Ovary (tissue), 9 donors: ENCODE measurements around the gene FAM53A. TPM values are rescaled to one million over a fixed set of nuclear protein-coding genes. Genes with fewer than 3 reads are reported as not detected.
"Not testable (repeated sequence)": the region's sequence is repeated elsewhere in the genome, so short reads cannot be mapped to it uniquely, and the experiment has no call there.

Experiments
- DNase-seq, 5 donors: peaks; one replicate each; pipeline ENCODE4 v3.0.0-alpha.2; 2019 to 2020
- H3K27ac ChIP-seq, 2 donors: fragments of 200-600 bp; one replicate each; pipeline versions ENCODE4 v1.5.1 to v1.8.0; 2019 to 2022
- H3K27me3 ChIP-seq: fragments of 200-600 bp; one replicate; pipeline ENCODE4 v1.8.0; 2022
- H3K36me3 ChIP-seq: fragments of 200-600 bp; sonication (generic); one replicate; pipeline ENCODE4 v1.5.1; 2019
- H3K4me1 ChIP-seq: one replicate; pipeline ENCODE4 v1.8.1; 2013; ENCODE audit warnings: mild to moderate bottlenecking, moderate library complexity; ENCODE audit not compliant: insufficient read depth
- H3K4me3 ChIP-seq: fragments of 200-600 bp; sonication (generic); one replicate; pipeline ENCODE4 v1.5.1; 2017
- H3K9me3 ChIP-seq, 2 donors: fragments of 200-600 bp in 1 of 2; sonication (generic) in 1 of 2; one replicate each; pipeline versions ENCODE4 v1.5.1 to v1.8.1; 2013 to 2019; ENCODE audit warnings: mild to moderate bottlenecking in 1 of 2, moderate library complexity in 1 of 2
- EP300 ChIP-seq: sonication (generic); formaldehyde crosslinking; IDR thresholded peaks from one replicate; pipeline ENCODE4 v1.6.1; 2017; ENCODE audit warnings: antibody characterized with exemption
- POLR2A ChIP-seq: fragments of 450-650 bp; IDR thresholded peaks from one replicate; pipeline ENCODE4 v1.6.1; 2017; ENCODE audit warnings: antibody characterized with exemption, mild to moderate bottlenecking, moderate library complexity
- WGBS, 3 donors: extraction: QIAGEN DNeasy Blood & Tissue Kit in 1 of 3; methylation state at CpG; one replicate each; pipeline versions ENCODE4 v1.1.5 to v1.1.7; 2013 to 2017; 5-methylcytosine and 5-hydroxymethylcytosine counted together
- intact Hi-C, 4 donors: fragments of 100-400 bp; cut with DNase I; formaldehyde crosslinking; loops; one replicate each; pipeline versions ENCODE4 v1.11.0 to v1.15.1; 2022 to 2023
- polyA plus RNA-seq, 2 donors: library from polyadenylated mRNA; stranded (reverse); fragments of 200-250 nt in 1 of 2; fragments of 350-450 nt in 1 of 2; fragmentation: Illumina TruSeq in 1 of 2; extraction: RNeasy Lipid Tissue Mini Kit (QIAGEN cat#74804) in 1 of 2; gene quantifications; one replicate each; pipeline ENCODE4 v1.2.3, GENCODE V29; 2013 to 2014
- total RNA-seq, 7 donors: library from RNA; depleted of rRNA in 2 of 7; stranded (reverse); fragments of >200 nt in 2 of 7; fragmentation: NEBNext Ultra II Directional in 3 of 7; extraction: Animal tissue kit (Norgen Biotek cat#: 25700) in 3 of 7; gene quantifications; one replicate each; pipeline versions ENCODE4 v1.1.0 to v1.2.4, GENCODE V29; 2016 to 2023
- TF ChIP-seq, protein P1 (sequence below), 3 donors: fragments of 450-650 bp in 2 of 3; fragments of 200-600 bp in 1 of 3; IDR thresholded peaks; one replicate each; pipeline versions ENCODE4 v1.5.1 to v1.8.0; 2016 to 2022; ENCODE audit warnings: antibody characterized with exemption in 3 of 3, mild to moderate bottlenecking in 1 of 3
- donor health status: DM: no; HTN: no; CAD: no; lungs with moderate emphysema.
- donor health status: DM: no; HTN: no; CAD: no.
- donor health status: Bipolar disorder and iron deficiency.
- donor health status: DM: yes; HTN: yes; CAD: no.
- donor health status: DM: no; HTN: no; CAD: no.
- donor health status: DM: yes; HTN: yes; CAD: no.

Gene FAM53A
- total and polyA plus RNA-seq, 9 donors = 0.32 to 5.1 (median 2.4) TPM

DNA sequence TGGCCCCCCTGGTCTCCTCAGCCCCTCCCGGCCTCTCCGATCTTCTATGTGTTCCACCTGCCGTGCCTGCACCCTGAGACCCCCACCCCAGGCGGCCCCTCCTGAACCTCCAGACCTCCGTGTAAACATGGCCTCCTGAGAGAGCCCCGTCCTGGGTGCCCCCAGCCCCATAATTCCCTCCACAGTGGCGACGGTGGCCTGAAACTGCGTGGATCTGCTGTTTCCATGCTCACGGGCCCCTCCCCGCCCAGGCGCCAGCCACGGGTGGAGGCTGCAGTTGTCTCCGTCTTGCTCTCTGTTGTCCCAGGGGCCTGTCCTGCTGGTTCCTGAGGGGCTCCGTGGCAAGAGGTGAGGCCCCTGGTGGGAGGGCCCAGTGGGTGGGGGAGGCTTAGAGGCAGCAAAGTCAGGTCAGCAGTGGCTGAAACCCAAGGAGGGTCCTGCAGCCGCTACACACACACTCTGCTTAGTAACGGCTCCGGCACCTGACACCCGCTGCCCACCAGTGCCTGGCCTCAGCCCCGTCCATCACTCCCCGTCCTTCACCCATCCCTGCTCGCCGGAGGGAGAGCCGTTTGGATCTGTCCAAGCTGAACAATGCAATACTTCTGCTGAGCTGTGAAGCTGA, 75.8 kb downstream of the FAM53A start:
- H3K4me3 ChIP-seq = no peak overlapping the region
- TF ChIP-seq, protein P1, sequence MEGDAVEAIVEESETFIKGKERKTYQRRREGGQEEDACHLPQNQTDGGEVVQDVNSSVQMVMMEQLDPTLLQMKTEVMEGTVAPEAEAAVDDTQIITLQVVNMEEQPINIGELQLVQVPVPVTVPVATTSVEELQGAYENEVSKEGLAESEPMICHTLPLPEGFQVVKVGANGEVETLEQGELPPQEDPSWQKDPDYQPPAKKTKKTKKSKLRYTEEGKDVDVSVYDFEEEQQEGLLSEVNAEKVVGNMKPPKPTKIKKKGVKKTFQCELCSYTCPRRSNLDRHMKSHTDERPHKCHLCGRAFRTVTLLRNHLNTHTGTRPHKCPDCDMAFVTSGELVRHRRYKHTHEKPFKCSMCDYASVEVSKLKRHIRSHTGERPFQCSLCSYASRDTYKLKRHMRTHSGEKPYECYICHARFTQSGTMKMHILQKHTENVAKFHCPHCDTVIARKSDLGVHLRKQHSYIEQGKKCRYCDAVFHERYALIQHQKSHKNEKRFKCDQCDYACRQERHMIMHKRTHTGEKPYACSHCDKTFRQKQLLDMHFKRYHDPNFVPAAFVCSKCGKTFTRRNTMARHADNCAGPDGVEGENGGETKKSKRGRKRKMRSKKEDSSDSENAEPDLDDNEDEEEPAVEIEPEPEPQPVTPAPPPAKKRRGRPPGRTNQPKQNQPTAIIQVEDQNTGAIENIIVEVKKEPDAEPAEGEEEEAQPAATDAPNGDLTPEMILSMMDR (IDR thresholded peaks at IDR 0.05) = no peak
- TF ChIP-seq EP300 (no peak), POLR2A (no peak)
- intact Hi-C loops = no loop called here
- no peak for DNase-seq
- H3K36me3 ChIP-seq = no peaks in the 10 kb centered on the region
- H3K9me3 ChIP-seq = no peaks in the 10 kb centered on the region
- no peaks in the 10 kb centered on the region for H3K27me3 ChIP-seq
- no peak overlapping the region for H3K27ac ChIP-seq
- 66 to 71% (median 70%) methylated on average over 23 to 24 of the region's 24 CpGs for WGBS, 3 donors
- H3K4me1 ChIP-seq = peaks cover 2% of the 10 kb centered on the region

DNA sequence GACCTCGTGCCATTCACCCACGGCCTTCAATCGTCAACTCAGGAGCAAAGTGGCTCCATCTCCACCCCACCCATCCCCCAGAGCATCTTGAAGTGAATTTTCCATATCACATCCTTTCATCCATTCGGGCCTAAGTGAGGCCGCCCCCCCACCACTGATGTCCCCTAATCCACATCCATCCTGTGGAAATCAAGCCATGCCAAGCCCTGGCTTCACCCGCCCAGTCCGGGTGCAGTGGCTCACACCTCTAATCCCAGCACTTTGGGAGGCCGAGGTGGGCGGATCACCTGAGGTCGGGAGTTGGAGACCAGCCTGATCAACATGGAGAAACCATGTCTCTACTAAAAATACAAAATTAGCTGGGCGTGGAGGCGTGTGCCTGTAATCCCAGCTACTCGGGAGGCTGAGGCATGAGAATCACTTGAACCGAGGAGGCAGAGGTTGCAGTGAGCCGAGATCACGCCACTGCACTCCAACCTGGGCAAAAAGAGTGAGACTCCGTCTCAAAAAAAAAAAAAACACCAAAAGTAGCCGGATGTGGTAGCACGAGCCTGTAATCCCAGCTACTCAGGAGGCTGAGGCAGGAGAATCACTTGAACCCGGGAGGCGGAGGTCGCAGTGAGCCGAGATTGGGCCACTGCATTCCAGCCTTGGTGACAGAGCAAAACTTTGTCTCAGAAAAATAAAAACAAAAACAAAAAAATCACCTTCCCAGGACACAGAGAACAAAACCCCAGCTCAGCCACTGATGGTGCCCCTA, 76.5 kb downstream of the FAM53A start:
- DNase-seq, H3K27ac ChIP-seq, intact Hi-C loops, H3K9me3 ChIP-seq, H3K4me3 ChIP-seq, H3K27me3 ChIP-seq, H3K36me3 ChIP-seq, H3K4me1 ChIP-seq: not testable (repeated sequence)
- WGBS, 3 donors = 92 to 93% (median 93%) methylated on average over 23 of the region's 23 CpGs

DNA sequence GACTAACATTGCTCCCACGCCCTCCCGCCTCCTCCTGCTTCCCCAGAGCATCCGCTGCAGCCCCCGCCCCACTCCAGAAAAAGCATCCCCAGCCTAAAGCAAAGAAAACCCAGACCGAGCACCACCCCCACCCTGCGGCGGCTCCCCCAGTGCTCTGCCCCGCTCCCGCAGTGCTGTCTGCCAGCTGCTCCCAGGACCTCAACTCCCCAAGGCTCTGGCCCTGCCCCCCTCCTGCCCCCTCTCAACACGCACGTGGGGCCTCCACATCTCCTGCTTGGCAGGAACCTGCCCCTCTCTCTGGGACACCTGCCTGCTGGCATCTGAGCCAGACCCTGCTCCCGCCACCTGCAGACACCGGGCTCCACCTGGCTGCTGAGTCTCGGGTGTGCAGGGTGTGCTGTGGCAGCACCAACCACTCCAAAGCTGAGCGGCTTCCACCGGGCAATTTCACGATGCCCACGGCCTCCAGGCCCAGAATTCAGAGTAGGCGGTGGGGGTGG, 79.4 kb downstream of the FAM53A start:
- Histone ChIP-seq H3K36me3 (no peaks in the 10 kb centered on the region), H3K27me3 (no peaks in the 10 kb centered on the region), H3K27ac (no peak overlapping the region), H3K9me3 (no peaks in the 10 kb centered on the region), H3K4me3 (no peak overlapping the region), H3K4me1 (peaks cover 2% of the 10 kb centered on the region)
- WGBS, 3 donors = 12 to 17% (median 14%) methylated on average over 19 of the region's 19 CpGs
- no peak for TF ChIP-seq EP300
- TF ChIP-seq, protein P1 (IDR thresholded peaks at IDR 0.05) = no peak
- TF ChIP-seq POLR2A = no peak
- intact Hi-C loops = no loop called here
- DNase-seq = no peak

DNA sequence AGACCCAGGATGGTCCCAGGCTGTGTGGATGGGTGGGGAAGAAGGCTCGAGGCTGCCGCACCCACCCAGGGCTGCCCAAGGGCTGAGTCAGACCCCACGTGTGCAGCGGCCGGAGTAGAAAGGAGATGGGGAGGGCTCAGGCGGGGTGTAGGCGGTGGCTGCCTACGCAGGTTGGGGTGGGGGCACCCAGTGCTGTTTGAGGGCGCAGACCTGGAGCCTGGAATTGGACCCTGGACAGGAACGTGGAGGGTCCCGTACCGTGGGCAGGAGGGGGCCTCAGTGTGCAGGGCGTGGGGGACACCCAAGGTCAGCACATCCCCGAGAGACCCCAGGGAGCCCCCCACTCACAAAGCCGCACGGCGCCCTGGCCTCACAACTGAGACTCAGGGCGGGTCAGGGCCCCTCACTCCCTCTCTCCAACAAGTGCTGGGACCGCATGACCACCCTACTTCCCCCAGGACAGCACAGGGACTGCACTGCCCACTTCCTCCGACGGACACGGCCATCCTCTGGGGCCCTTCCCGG, 79.9 kb downstream of the FAM53A start:
- intact Hi-C loops = no loop called here
- WGBS, 3 donors = 14 to 22% (median 15%) methylated on average over 23 of the region's 23 CpGs
- Histone ChIP-seq H3K4me1 (peaks cover 2% of the 10 kb centered on the region), H3K27me3 (no peaks in the 10 kb centered on the region), H3K36me3 (no peaks in the 10 kb centered on the region), H3K9me3 (no peaks in the 10 kb centered on the region), H3K27ac (no peak overlapping the region), H3K4me3 (no peak overlapping the region)
- DNase-seq = no peak
- no peak for TF ChIP-seq POLR2A
- TF ChIP-seq, protein P1 (IDR thresholded peaks at IDR 0.05) = no peak
- TF ChIP-seq EP300 = no peak
